Measurements from ENCODE around the gene SEMA3C.

Gene SEMA3C

GRCh38 chr7:80781561-80781979, 137.3 kb downstream of the SEMA3C start:
- DNase-seq (ENCODE audit: low read depth in 2 of 2) = no peak

- no peak for DNase-seq (ENCODE audit: low read depth in 2 of 2)
These were observed 137.7 kb downstream of the SEMA3C start for GRCh38 chr7:80781146-80781545.

- DNase-seq (ENCODE audit: low read depth in 2 of 2) = no peak
These were observed 139.4 kb downstream of the SEMA3C start for GRCh38 chr7:80779456-80779855.

DNA sequence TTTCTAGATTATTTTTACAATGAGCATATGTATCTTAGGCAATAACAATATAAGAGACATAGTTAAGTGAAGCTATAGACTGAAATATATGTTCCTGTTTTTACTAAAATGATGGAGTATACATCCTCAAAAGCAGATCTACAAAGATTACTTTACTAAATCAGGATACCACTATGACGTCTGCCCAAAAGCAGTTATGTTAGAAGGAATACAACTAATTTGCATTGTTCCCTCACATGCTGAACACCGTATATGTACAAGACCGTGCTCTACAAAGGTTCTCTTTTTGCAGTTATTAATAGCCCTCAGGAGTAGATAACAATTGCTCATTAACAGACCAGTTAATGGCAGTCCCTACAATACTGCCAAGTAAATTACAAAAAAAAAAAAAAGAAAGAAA, 143.0 kb downstream of the SEMA3C start:
- DNase-seq (ENCODE audit: low read depth in 2 of 2) = no peak

GRCh38 chr7:80775482-80775881, 143.4 kb downstream of the SEMA3C start:
- DNase-seq (ENCODE audit: low read depth in 2 of 2) = no peak

DNA sequence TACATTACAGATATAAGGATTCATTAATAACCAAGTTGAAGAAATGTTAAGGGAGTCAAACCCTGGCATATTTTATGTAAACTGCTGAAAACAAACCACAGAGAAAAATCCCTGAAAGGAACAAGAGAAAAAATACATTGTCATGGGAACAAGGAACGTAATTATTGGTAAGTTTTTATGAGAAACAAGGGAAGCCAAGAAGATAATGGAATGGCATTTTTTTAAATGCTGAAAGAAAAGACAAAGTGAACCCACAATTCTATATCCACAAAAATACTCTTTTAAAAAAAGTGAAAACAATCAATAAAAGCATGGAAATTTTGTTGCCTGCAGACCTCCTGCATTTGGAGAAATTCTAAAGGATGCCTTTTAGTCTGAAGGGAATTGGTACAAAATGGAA, 144.0 kb downstream of the SEMA3C start:
- no peak for DNase-seq (ENCODE audit: low read depth in 2 of 2)

- DNase-seq (ENCODE audit: low read depth in 2 of 2) = no peak
These were observed 144.9 kb downstream of the SEMA3C start for GRCh38 chr7:80773787-80774508.

- no peak for DNase-seq (ENCODE audit: low read depth in 2 of 2)
These were observed 146.4 kb downstream of the SEMA3C start for GRCh38 chr7:80772347-80772993.

GRCh38 chr7:80771523-80771922, 147.3 kb downstream of the SEMA3C start:
- DNase-seq (ENCODE audit: low read depth in 2 of 2) = no peak

DNA sequence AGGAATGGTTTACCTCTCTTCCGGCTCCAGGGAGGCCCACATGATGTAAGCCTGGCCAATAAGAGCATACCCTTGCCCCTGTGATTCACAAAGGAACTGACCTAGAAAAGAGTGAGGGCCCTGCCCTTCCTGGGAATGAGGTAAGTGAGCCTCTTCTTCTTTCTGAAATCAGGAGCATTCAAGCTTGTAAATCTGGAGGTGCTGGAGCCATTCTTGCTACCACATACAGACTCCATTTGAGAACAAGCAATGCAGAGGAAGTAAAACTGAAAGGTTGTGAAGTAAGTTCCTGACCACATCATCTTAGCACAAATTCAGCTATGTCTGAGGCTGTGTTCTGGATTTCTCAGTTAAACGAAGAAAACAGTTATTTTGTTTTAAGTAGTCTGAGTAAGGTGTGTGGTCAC, 148.2 kb downstream of the SEMA3C start:
- no peak for DNase-seq (ENCODE audit: low read depth in 2 of 2)

- DNase-seq (ENCODE audit: low read depth in 2 of 2) = no peak
These were observed 148.8 kb downstream of the SEMA3C start for GRCh38 chr7:80770061-80770460.

GRCh38 chr7:80768756-80769155, 150.1 kb downstream of the SEMA3C start:
- no peak for DNase-seq (ENCODE audit: low read depth in 2 of 2)

DNA sequence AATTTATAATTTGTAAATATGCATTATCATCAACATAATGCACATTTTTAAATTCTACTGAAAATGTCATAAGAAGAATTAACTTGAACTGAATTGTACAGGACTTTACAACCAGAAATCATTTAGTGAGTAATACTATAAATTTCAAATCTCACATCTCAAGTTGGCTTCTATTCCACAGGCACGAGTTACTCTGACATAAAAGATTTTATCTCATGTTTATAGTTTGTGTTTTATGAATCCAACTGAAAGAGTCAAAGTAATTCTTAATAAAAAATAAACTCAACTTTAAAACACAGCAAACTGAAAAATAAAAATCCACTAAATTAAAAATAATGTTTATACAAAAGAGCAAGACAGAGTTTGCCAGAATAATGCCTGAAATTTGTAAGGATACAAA, 151.2 kb downstream of the SEMA3C start:
- no peak for DNase-seq (ENCODE audit: low read depth in 2 of 2)

GRCh38 chr7:80766724-80767123, 152.1 kb downstream of the SEMA3C start:
- no peak for DNase-seq (ENCODE audit: low read depth in 2 of 2)

- no peak for DNase-seq (ENCODE audit: low read depth in 2 of 2)
These were observed 154.7 kb downstream of the SEMA3C start for GRCh38 chr7:80764132-80764531.

- no peak for DNase-seq (ENCODE audit: low read depth in 2 of 2)
These were observed 155.1 kb downstream of the SEMA3C start for GRCh38 chr7:80763704-80764103.

GRCh38 chr7:80763289-80763688, 155.6 kb downstream of the SEMA3C start:
- no peak for DNase-seq (ENCODE audit: low read depth in 2 of 2)

GRCh38 chr7:80760292-80760691, 158.6 kb downstream of the SEMA3C start:
- no peak for DNase-seq (ENCODE audit: low read depth in 2 of 2)

DNA sequence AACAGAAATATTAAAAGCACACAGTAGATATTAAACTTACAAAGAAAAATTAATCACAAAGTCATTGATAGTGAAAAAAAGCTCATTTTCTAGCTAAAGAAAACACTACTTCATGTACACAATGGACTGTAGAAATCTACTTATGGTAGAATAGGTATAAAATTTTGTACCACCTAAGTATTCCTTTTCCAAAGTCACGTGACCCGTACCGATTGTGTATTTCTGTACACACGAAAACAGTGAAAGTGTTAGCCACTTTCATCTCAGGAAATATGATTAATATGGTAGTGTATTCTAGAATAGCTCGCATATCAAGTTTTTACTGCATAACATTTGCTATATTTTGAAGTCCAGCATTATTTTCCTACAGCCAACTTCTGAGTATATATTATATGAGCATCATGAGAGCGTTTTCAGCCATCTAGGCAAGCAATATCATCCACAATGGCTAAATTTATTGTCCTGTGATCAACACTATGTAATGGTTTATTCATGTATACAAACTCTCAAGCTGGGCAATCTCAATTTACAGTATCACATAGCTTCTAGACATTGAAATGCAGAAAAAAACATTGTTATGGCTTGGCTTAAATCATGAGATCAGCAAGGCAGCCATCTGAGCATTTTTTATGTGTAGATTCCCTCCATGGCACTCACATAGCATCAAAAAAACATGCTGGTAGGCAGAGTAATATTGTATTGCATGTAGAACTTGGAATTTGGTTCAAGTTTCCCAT, 165.7 kb downstream of the SEMA3C start:
- DNase-seq (ENCODE audit: low read depth in 2 of 2) = no peak

DNA sequence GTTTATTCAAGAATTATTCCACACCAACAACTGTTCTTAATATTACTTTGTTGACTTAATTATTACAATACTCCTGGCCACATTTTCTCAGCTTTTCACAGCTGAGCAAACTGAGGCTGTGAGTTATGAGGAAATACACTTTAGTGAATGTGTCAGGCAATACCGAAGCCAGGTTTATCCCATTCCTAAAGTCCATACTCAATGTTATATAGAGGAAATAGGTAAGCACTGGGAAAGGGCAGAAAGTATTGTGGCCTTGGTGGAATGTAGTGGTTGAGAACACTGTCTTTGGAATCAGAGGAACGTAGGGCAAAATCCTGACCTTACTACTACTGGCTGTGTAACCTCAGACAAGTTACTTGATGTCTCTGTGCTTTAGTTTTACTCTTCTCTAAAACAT, 169.6 kb downstream of the SEMA3C start:
- no peak for DNase-seq (ENCODE audit: low read depth in 2 of 2)

- no peak for DNase-seq (ENCODE audit: low read depth in 2 of 2)
These were observed 170.3 kb downstream of the SEMA3C start for GRCh38 chr7:80748363-80749042.
